ENCODE data around the gene AK8. TPM values are rescaled to one million over a fixed set of nuclear protein-coding genes. Genes with fewer than 3 reads are reported as not detected.

Gene AK8
- total RNA-seq, 1 donor from 2014 or later = 0.22 TPM

GRCh38 chr9:132813115-132813771 lies 64.8 kb downstream of the AK8 start:
- TF ChIP-seq CTCF (IDR thresholded peaks at IDR 0.05) = no peak
- Mint-ChIP-seq H3K9me3 (ENCODE audit: low read depth) (peaks cover 8% of the 10 kb centered on the region), H3K36me3 (ENCODE audit: low read depth) (peaks cover 4% of the 10 kb centered on the region), H3K4me1 (ENCODE audit: low read depth) (no peaks in the 10 kb centered on the region), H3K27ac (ENCODE audit: unreplicated experiment) (no peak overlapping the region), H3K27me3 (ENCODE audit: low read depth) (peaks cover 36% of the 10 kb centered on the region), H3K4me3 (ENCODE audit: unreplicated experiment) (no peak overlapping the region)
- DNase-seq (ENCODE audit: low spot score) = no peak

GRCh38 chr9:132811985-132812384 lies 66.1 kb downstream of the AK8 start:
- Mint-ChIP-seq H3K4me3 (ENCODE audit: unreplicated experiment) (no peak overlapping the region), H3K9me3 (ENCODE audit: low read depth) (no peaks in the 10 kb centered on the region)
- no peak for DNase-seq (ENCODE audit: low spot score)

GRCh38 chr9:132810314-132810713 lies 67.8 kb downstream of the AK8 start:
- no peak overlapping the region for H3K4me3 Mint-ChIP-seq (ENCODE audit: unreplicated experiment)

More at GRCh38 chr9:132811985-132812384, 66.1 kb downstream of the AK8 start:
- H3K36me3 Mint-ChIP-seq (ENCODE audit: low read depth) = no peaks in the 10 kb centered on the region
- TF ChIP-seq CTCF (IDR thresholded peaks at IDR 0.05) = no peak
- no peak overlapping the region for H3K27ac Mint-ChIP-seq (ENCODE audit: unreplicated experiment)
- H3K27me3 Mint-ChIP-seq (ENCODE audit: low read depth) = peaks cover 31% of the 10 kb centered on the region
- H3K4me1 Mint-ChIP-seq (ENCODE audit: low read depth) = no peaks in the 10 kb centered on the region

GRCh38 chr9:132809677-132810271 lies 68.3 kb downstream of the AK8 start:
- no peak for DNase-seq (ENCODE audit: low spot score)
- H3K27me3 Mint-ChIP-seq (ENCODE audit: low read depth) = peaks cover 41% of the 10 kb centered on the region
- no peaks in the 10 kb centered on the region for H3K9me3 Mint-ChIP-seq (ENCODE audit: low read depth)
- no peak for TF ChIP-seq CTCF (IDR thresholded peaks at IDR 0.05)
- H3K36me3 Mint-ChIP-seq (ENCODE audit: low read depth) = no peaks in the 10 kb centered on the region
- H3K27ac Mint-ChIP-seq (ENCODE audit: unreplicated experiment) = no peak overlapping the region
- no peaks in the 10 kb centered on the region for H3K4me1 Mint-ChIP-seq (ENCODE audit: low read depth)
- H3K4me3 Mint-ChIP-seq (ENCODE audit: unreplicated experiment) = no peak overlapping the region

More at GRCh38 chr9:132810314-132810713, 67.8 kb downstream of the AK8 start:
- Mint-ChIP-seq H3K4me1 (ENCODE audit: low read depth) (no peaks in the 10 kb centered on the region), H3K36me3 (ENCODE audit: low read depth) (no peaks in the 10 kb centered on the region), H3K27ac (ENCODE audit: unreplicated experiment) (no peak overlapping the region), H3K9me3 (ENCODE audit: low read depth) (no peaks in the 10 kb centered on the region), H3K27me3 (ENCODE audit: low read depth) (peaks cover 37% of the 10 kb centered on the region)
- no peak for TF ChIP-seq CTCF (IDR thresholded peaks at IDR 0.05)
- no peak for DNase-seq (ENCODE audit: low spot score)

- H3K27me3 Mint-ChIP-seq (ENCODE audit: low read depth) = peaks cover 41% of the 10 kb centered on the region
Observed at GRCh38 chr9:132808645-132809044, 69.4 kb downstream of the AK8 start.

More at GRCh38 chr9:132808645-132809044, 69.4 kb downstream of the AK8 start:
- no peak overlapping the region for H3K27ac Mint-ChIP-seq (ENCODE audit: unreplicated experiment)
- no peaks in the 10 kb centered on the region for H3K4me1 Mint-ChIP-seq (ENCODE audit: low read depth)
- TF ChIP-seq CTCF (IDR thresholded peaks at IDR 0.05) = no peak
- H3K9me3 Mint-ChIP-seq (ENCODE audit: low read depth) = no peaks in the 10 kb centered on the region
- no peaks in the 10 kb centered on the region for H3K36me3 Mint-ChIP-seq (ENCODE audit: low read depth)
- DNase-seq (ENCODE audit: low spot score) = no peak
- no peak overlapping the region for H3K4me3 Mint-ChIP-seq (ENCODE audit: unreplicated experiment)

All from chondrocyte (in vitro differentiated cells).